Skeletal muscle cell (primary cell): ENCODE measurements around the gene MAMLD1.

Source experiments
- DNase-seq: peaks from one replicate; pipeline ENCODE4 v3.0.0-alpha.2; 2010; ENCODE audit warnings: low read depth
- H3K4me3 ChIP-seq: 2 replicates; pipeline ENCODE4 v1.5.1; 2011; ENCODE audit warnings: low read depth, mild to moderate bottlenecking, control low read depth, low read length, moderate library complexity

Gene MAMLD1

GRCh38 chrX:150546711-150547153 lies 183.6 kb downstream of the MAMLD1 start:
- H3K4me3 ChIP-seq, result no peak overlapping the region
- no peak for DNase-seq

- peak overlapping the region; percentile 26 for H3K4me3 ChIP-seq
- DNase-seq, result no peak
These were observed 184.4 kb downstream of the MAMLD1 start for GRCh38 chrX:150547375-150548115.

GRCh38 chrX:150548251-150548650 lies 185.1 kb downstream of the MAMLD1 start:
- no peak for DNase-seq
- no peak overlapping the region for H3K4me3 ChIP-seq

GRCh38 chrX:150548684-150549083 lies 185.6 kb downstream of the MAMLD1 start:
- DNase-seq, result no peak
- H3K4me3 ChIP-seq, result no peak overlapping the region

GRCh38 chrX:150551963-150552362 lies 188.8 kb downstream of the MAMLD1 start:
- DNase-seq, result no peak
- H3K4me3 ChIP-seq, result no peak overlapping the region

GRCh38 chrX:150558424-150558823 lies 195.3 kb downstream of the MAMLD1 start:
- DNase-seq, result no peak
- H3K4me3 ChIP-seq, result no peak overlapping the region
